WTC11 (cell line): ENCODE data around the gene OR51D1. TPM values are rescaled to one million over a fixed set of nuclear protein-coding genes. Genes with fewer than 3 reads are reported as not detected.

Experiments
- ATAC-seq: fragments of 200-7000 bp; cut with Tn5 transposase; 2 replicates; pipeline ENCODE4 v1.10.0; 2021; ENCODE audit warnings: mild to moderate bottlenecking, moderate library complexity
- CTCF ChIA-PET: fragments of 300-600 bp; sonication (Branson Sonifier 250); formaldehyde crosslinking; loops from one replicate; lab custom pipeline; 2021; ENCODE audit warnings: antibody characterized with exemption; lab: Charles Lee
- POLR2A ChIA-PET: fragments of 350-600 bp; sonication (Branson Sonifier 250); formaldehyde crosslinking; loops from one replicate; lab custom pipeline; 2021; ENCODE audit warnings: antibody characterized with exemption; lab: Charles Lee
- DNase-seq: peaks from one replicate; pipeline ENCODE4 v3.0.0; 2021; ENCODE audit warnings: low spot score
- H3K27ac Mint-ChIP-seq: 2 replicates; pipeline ENCODE4 v1.8.0; 2021; ENCODE audit warnings: mixed read lengths
- H3K27me3 Mint-ChIP-seq: 2 replicates; pipeline ENCODE4 v1.8.0; 2021; ENCODE audit warnings: low read depth, mild to moderate bottlenecking, moderate library complexity, mixed read lengths
- H3K36me3 Mint-ChIP-seq: 2 replicates; pipeline ENCODE4 v1.8.0; 2021; ENCODE audit warnings: mixed read lengths
- H3K4me1 Mint-ChIP-seq: 2 replicates; pipeline ENCODE4 v1.8.0; 2022; ENCODE audit warnings: mixed read lengths
- H3K4me3 Mint-ChIP-seq: 2 replicates; pipeline ENCODE4 v1.8.0; 2021; ENCODE audit warnings: mild to moderate bottlenecking, moderate library complexity, mixed read lengths
- H3K9me3 Mint-ChIP-seq: 2 replicates; pipeline ENCODE4 v1.8.0; 2021; ENCODE audit warnings: mixed read lengths
- AR ChIP-seq: fragments of 250-450 bp; sonication (Bioruptor Pico); IDR thresholded peaks from 2 replicates; pipeline ENCODE4 v1.9.0; 2021; ENCODE audit warnings: mild to moderate bottlenecking
- ARID4B ChIP-seq: sonication (generic); formaldehyde crosslinking; IDR thresholded peaks from 2 replicates; pipeline ENCODE4 v1.8.0; 2023; ENCODE audit warnings: missing genetic modification reagents, mild to moderate bottlenecking, borderline replicate concordance
- ATF1 ChIP-seq: sonication (generic); formaldehyde crosslinking; IDR thresholded peaks from 2 replicates; pipeline ENCODE4 v1.8.1; 2023; ENCODE audit warnings: mild to moderate bottlenecking, moderate library complexity, missing genetic modification reagents
- ATF2 ChIP-seq: sonication (generic); formaldehyde crosslinking; IDR thresholded peaks from 2 replicates; pipeline ENCODE4 v1.8.1; 2022; ENCODE audit warnings: low read depth, missing genetic modification reagents, borderline replicate concordance
- CREM ChIP-seq: sonication (generic); formaldehyde crosslinking; IDR thresholded peaks from 2 replicates; pipeline ENCODE4 v1.8.1; 2022; ENCODE audit warnings: mild to moderate bottlenecking, missing genetic modification reagents, moderate library complexity
- E2F4 ChIP-seq: sonication (generic); formaldehyde crosslinking; IDR thresholded peaks from 2 replicates; pipeline ENCODE4 v1.8.1; 2022; ENCODE audit warnings: low read depth, mild to moderate bottlenecking, moderate library complexity, missing genetic modification reagents, borderline replicate concordance
- E2F5 ChIP-seq: sonication (generic); formaldehyde crosslinking; IDR thresholded peaks from 2 replicates; pipeline ENCODE4 v1.8.1; 2022; ENCODE audit warnings: mild to moderate bottlenecking, moderate library complexity, missing genetic modification reagents
- ESRRA ChIP-seq: sonication (generic); formaldehyde crosslinking; IDR thresholded peaks from 2 replicates; pipeline ENCODE4 v1.8.1; 2022; ENCODE audit warnings: mild to moderate bottlenecking, missing genetic modification reagents, borderline replicate concordance
- FOXP1 ChIP-seq: sonication (generic); formaldehyde crosslinking; IDR thresholded peaks from 2 replicates; pipeline ENCODE4 v1.8.0; 2022; ENCODE audit warnings: missing genetic modification reagents, mild to moderate bottlenecking, moderate library complexity, borderline replicate concordance
- HMGA2 ChIP-seq: fragments of 250-450 bp; sonication (Bioruptor Pico); IDR thresholded peaks from 2 replicates; pipeline ENCODE4 v1.4.0; 2021; ENCODE audit warnings: mild to moderate bottlenecking, moderate library complexity
- IRF1 ChIP-seq: sonication (generic); formaldehyde crosslinking; IDR thresholded peaks from 2 replicates; pipeline ENCODE4 v1.8.0; 2023; ENCODE audit warnings: missing genetic modification reagents
- IRF2 ChIP-seq: sonication (generic); formaldehyde crosslinking; IDR thresholded peaks from 2 replicates; pipeline ENCODE4 v1.8.0; 2022; ENCODE audit warnings: low read depth, missing genetic modification reagents, borderline replicate concordance
- JUN ChIP-seq: sonication (generic); formaldehyde crosslinking; IDR thresholded peaks from 2 replicates; pipeline ENCODE4 v1.8.0; 2023; ENCODE audit warnings: mild to moderate bottlenecking, missing genetic modification reagents
- KAT7 ChIP-seq: sonication (generic); formaldehyde crosslinking; IDR thresholded peaks from 2 replicates; pipeline ENCODE4 v1.8.1; 2023; ENCODE audit warnings: missing genetic modification reagents, mild to moderate bottlenecking, borderline replicate concordance
- NFYB ChIP-seq: sonication (generic); formaldehyde crosslinking; conservative IDR thresholded peaks from 2 replicates; pipeline ENCODE4 v1.8.0; 2022; ENCODE audit warnings: low read depth, missing genetic modification reagents
- NR2C2 ChIP-seq: sonication (generic); formaldehyde crosslinking; IDR thresholded peaks from 2 replicates; pipeline ENCODE4 v1.8.0; 2022; ENCODE audit warnings: mild to moderate bottlenecking, missing genetic modification reagents
- PREB ChIP-seq: sonication (generic); formaldehyde crosslinking; IDR thresholded peaks from 2 replicates; pipeline ENCODE4 v1.8.1; 2022; ENCODE audit warnings: mild to moderate bottlenecking, missing genetic modification reagents, moderate library complexity, borderline replicate concordance
- SMAD4 ChIP-seq: sonication (generic); formaldehyde crosslinking; IDR thresholded peaks from 2 replicates; pipeline ENCODE4 v1.8.0; 2022; ENCODE audit warnings: mild to moderate bottlenecking, missing genetic modification reagents
- SP1 ChIP-seq: sonication (generic); formaldehyde crosslinking; conservative IDR thresholded peaks from 2 replicates; pipeline ENCODE4 v1.8.1; 2022; ENCODE audit warnings: missing genetic modification reagents
- TEAD4 ChIP-seq: sonication (generic); formaldehyde crosslinking; IDR thresholded peaks from 2 replicates; pipeline ENCODE4 v1.8.0; 2022; ENCODE audit warnings: mild to moderate bottlenecking, missing genetic modification reagents
- TP53 ChIP-seq: sonication (generic); formaldehyde crosslinking; IDR thresholded peaks from 2 replicates; pipeline ENCODE4 v1.8.1; 2023; ENCODE audit warnings: mild to moderate bottlenecking, missing genetic modification reagents
- ZNF138 ChIP-seq: sonication (generic); formaldehyde crosslinking; conservative IDR thresholded peaks from 2 replicates; pipeline ENCODE4 v1.8.1; 2022; ENCODE audit warnings: mild to moderate bottlenecking, moderate library complexity, missing genetic modification reagents
- ZNF317 ChIP-seq: sonication (generic); formaldehyde crosslinking; IDR thresholded peaks from 2 replicates; pipeline ENCODE4 v1.8.1; 2023; ENCODE audit warnings: low read depth, mild to moderate bottlenecking, moderate library complexity, missing genetic modification reagents, borderline replicate concordance
- ZNF416 ChIP-seq: fragments of 250-450 bp; sonication (Bioruptor Pico); IDR thresholded peaks from 2 replicates; pipeline ENCODE4 v1.9.0; 2021; ENCODE audit warnings: mild to moderate bottlenecking, inconsistent platforms
- ZNF671 ChIP-seq: fragments of 250-450 bp; sonication (Bioruptor Pico); IDR thresholded peaks from 2 replicates; pipeline ENCODE4 v1.8.0; 2021; ENCODE audit warnings: mild to moderate bottlenecking
- total RNA-seq: library from RNA; stranded (reverse); gene quantifications from 3 replicates; pipeline ENCODE4 v1.2.3, GENCODE V29; 2021

OR51D1 gene
- total RNA-seq, 1 experiment from 2014 or later: not detected

- TF ChIP-seq E2F4: no peak
- TF ChIP-seq TEAD4: no peak
- no peak for TF ChIP-seq NR2C2 (CRISPR knock-in tag)
- no peak for TF ChIP-seq FOXP1 (CRISPR knock-in tag)
- TF ChIP-seq ZNF416 (CRISPR knock-in tag): no peak
These were observed 5.8 kb downstream of the OR51D1 start (continued) for GRCh38 chr11:4643076-4643475.

- Mint-ChIP-seq H3K27ac (no peak within 1 kb of the TSS), H3K27me3 (peaks cover 3% of the 10 kb centered on the region; the same call in 1 of the 2 replicates), H3K4me3 (no peak within 1 kb of the TSS), H3K9me3 (peaks cover 8% of the 10 kb centered on the region; the same call in 1 of the 2 replicates), H3K36me3 (no peaks in the 10 kb centered on the region), H3K4me1 (peaks cover 13% of the 10 kb centered on the region)
- ChIA-PET POLR2A (no interaction called here), CTCF (no interaction called here)
- DNase-seq (no peak), ATAC-seq (no peak)
- TF ChIP-seq PREB (no peak), NFYB (CRISPR knock-in tag) (no peak), ESRRA (CRISPR knock-in tag) (no peak), ATF1 (no peak), JUN (CRISPR knock-in tag) (no peak), HMGA2 (no peak), CREM (CRISPR knock-in tag) (no peak), SMAD4 (CRISPR knock-in tag) (no peak), TP53 (no peak), IRF2 (no peak), ZNF671 (no peak), KAT7 (CRISPR knock-in tag) (no peak), ATF2 (no peak), IRF1 (no peak), ZNF317 (CRISPR knock-in tag) (no peak), ZNF138 (no peak), ARID4B (CRISPR knock-in tag) (no peak), E2F5 (CRISPR knock-in tag) (no peak), SP1 (CRISPR knock-in tag) (no peak), AR (CRISPR knock-in tag) (no peak)
These were observed 6.4 kb downstream of the OR51D1 start, which contains the start of gene OR51E1 for GRCh38 chr11:4643682-4644081. TSS of gene OR51E1 (plus strand) at chr11:4643982. CDS start at chr11:4652527, 8,545 bp downstream.
